Measurements from ENCODE around the gene BNIP3.

GRCh38 chr10:132018446-132018845 lies 36.7 kb upstream of the BNIP3 start:
- TF ChIP-seq CTCF (IDR thresholded peaks at IDR 0.05) (no peak), POLR2A (IDR thresholded peaks at IDR 0.05) (no peak), POLR2AphosphoS5 (IDR thresholded peaks at IDR 0.05) (no peak), EP300 (IDR thresholded peaks at IDR 0.05) (no peak)

Data from suprapubic skin (tissue), 4 donors.